Testis (tissue), 2 donors: Measurements from ENCODE around the gene SARDH.

ENCODE experiments used
- CTCF ChIP-seq, 3 experiments: fragments of 450-650 bp in 2 of 3; fragments of 200-600 bp in 1 of 3; sonication (generic) in 1 of 3; IDR thresholded peaks; one replicate each; pipeline ENCODE4 v1.5.1; 2016 to 2019; ENCODE audit warnings: antibody characterized with exemption in 3 of 3, mild to moderate bottlenecking in 2 of 3, moderate library complexity in 1 of 3
- POLR2A ChIP-seq: fragments of 450-650 bp; IDR thresholded peaks from one replicate; pipeline ENCODE4 v1.6.1; 2017; ENCODE audit warnings: antibody characterized with exemption, mild to moderate bottlenecking, moderate library complexity

GRCh38 chr9:133657120-133657661, 81.0 kb downstream of the SARDH start:
- TF ChIP-seq CTCF (IDR thresholded peaks at IDR 0.05) (peak; percentile 10 to 69 (median 62)), POLR2A (no peak)
